PC-9 (cell line): ENCODE results near the gene DGKG. TPM values are rescaled to one million over a fixed set of nuclear protein-coding genes. Genes with fewer than 3 reads are reported as not detected.

Experiments used
- BruUV-seq: library from RNA; stranded (reverse); fragments of 400-500 nt; replicated peaks from 2 replicates; lab custom pipeline; 2021; lab: Mats Ljungman, UMichigan
- CTCF ChIA-PET: fragments of 300-600 bp; sonication (Branson Sonifier 250); formaldehyde crosslinking; loops from one replicate; lab custom pipeline; 2022; ENCODE audit warnings: antibody characterized with exemption; lab: Charles Lee
- POLR2A ChIA-PET: fragments of 300-600 bp; sonication (Branson Sonifier 250); formaldehyde crosslinking; loops from one replicate; lab custom pipeline; 2022; ENCODE audit warnings: antibody characterized with exemption; ENCODE audit not compliant: unreplicated experiment; lab: Charles Lee
- DNase-seq, 2 experiments: peaks; one replicate each; pipeline versions ENCODE4 v3.0.0 to v3.0.0-alpha.2; 2015 to 2022; ENCODE audit warnings: mixed read lengths in 1 of 2
- H2AFZ ChIP-seq: fragments of 200-600 bp; sonication (generic); 2 replicates; pipeline ENCODE4 v1.8.1; 2017; ENCODE audit warnings: antibody characterized with exemption
- H3F3A ChIP-seq: fragments of 200-600 bp; sonication (generic); 2 replicates; pipeline ENCODE4 v1.8.1; 2017; ENCODE audit warnings: antibody characterized with exemption, mild to moderate bottlenecking, low read depth; ENCODE audit not compliant: insufficient read depth
- H3K27ac ChIP-seq: fragments of 200-600 bp; sonication (generic); 2 replicates; pipeline ENCODE4 v1.6.1; 2016; ENCODE audit warnings: mixed run types
- H3K27me3 ChIP-seq: fragments of 200-600 bp; sonication (generic); 2 replicates; pipeline ENCODE4 v1.6.1; 2016; ENCODE audit warnings: low read depth, mixed run types; ENCODE audit not compliant: insufficient read depth
- H3K36me3 ChIP-seq: fragments of 200-600 bp; sonication (generic); 2 replicates; pipeline ENCODE4 v1.6.1; 2016; ENCODE audit warnings: low read depth, mixed run types
- H3K4me1 ChIP-seq: fragments of 200-600 bp; sonication (generic); replicated peaks from 2 replicates; pipeline ENCODE4 v1.6.1; 2016; ENCODE audit warnings: mixed run types; ENCODE audit not compliant: insufficient read depth
- H3K4me2 ChIP-seq: fragments of 200-600 bp; sonication (generic); 2 replicates; pipeline ENCODE4 v1.6.1; 2017; ENCODE audit warnings: mixed run types
- H3K4me3 ChIP-seq: fragments of 200-600 bp; sonication (generic); 2 replicates; pipeline ENCODE4 v1.6.1; 2016; ENCODE audit warnings: mixed run types
- H3K79me2 ChIP-seq: fragments of 200-600 bp; sonication (generic); 2 replicates; pipeline ENCODE4 v1.6.1; 2017; ENCODE audit warnings: low read depth, mixed run types
- H3K9me2 ChIP-seq: fragments of 200-600 bp; sonication (generic); 2 replicates; pipeline ENCODE4 v1.8.1; 2017; ENCODE audit warnings: mild to moderate bottlenecking; ENCODE audit not compliant: insufficient read depth
- H3K9me3 ChIP-seq: fragments of 200-600 bp; sonication (generic); 2 replicates; pipeline ENCODE4 v1.8.1; 2016; ENCODE audit warnings: low read depth; ENCODE audit not compliant: insufficient read depth
- H4K20me1 ChIP-seq: fragments of 200-600 bp; sonication (generic); 2 replicates; pipeline ENCODE4 v1.8.1; 2017; ENCODE audit not compliant: insufficient read depth
- EZH2 ChIP-seq: fragments of 200-600 bp; sonication (generic); IDR thresholded peaks from 2 replicates; pipeline ENCODE4 v1.8.0; 2017; ENCODE audit warnings: antibody characterized with exemption, low read depth
- intact Hi-C: fragments of 100-400 bp; cut with micrococcal nuclease; formaldehyde crosslinking; loops from one replicate; pipeline ENCODE4 v1.10.0; 2022; ENCODE audit not compliant: unreplicated experiment
- total RNA-seq: library from RNA; stranded (reverse); gene quantifications from 2 replicates; pipeline ENCODE4 v1.2.3, GENCODE V29; 2021
- TF ChIP-seq, protein P1 (sequence below): fragments of 200-600 bp; sonication (generic); conservative IDR thresholded peaks from 2 replicates; pipeline ENCODE4 v1.6.1; 2017; ENCODE audit warnings: mixed run types, antibody characterized with exemption, mild to moderate bottlenecking, moderate library complexity

DGKG gene
- total RNA-seq, 1 experiment from 2014 or later: 20.0 TPM

DNA sequence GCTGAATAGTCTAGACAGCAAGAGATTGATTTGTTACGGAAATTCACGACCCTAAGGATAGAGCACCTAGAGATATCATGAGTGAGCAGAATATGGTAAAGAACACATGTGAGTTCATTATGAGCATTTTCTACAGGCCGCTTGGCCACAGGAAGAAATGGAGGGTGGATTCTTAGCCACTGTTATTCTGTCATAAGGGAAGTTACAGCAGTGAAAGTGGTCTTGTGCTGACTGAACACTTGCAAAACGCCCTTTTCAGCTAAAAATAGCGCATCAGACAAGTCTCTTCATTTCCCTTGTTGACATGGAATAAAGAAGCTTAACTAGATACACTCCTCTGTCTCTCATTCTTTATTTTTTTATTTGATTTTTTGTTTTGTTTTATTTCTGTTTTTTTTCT lies 19.8 kb downstream of the DGKG start:
- Histone ChIP-seq H2AFZ (no peak overlapping the region), H3K4me3 (no peak overlapping the region), H3F3A (no peaks in the 10 kb centered on the region), H3K79me2 (no peaks in the 10 kb centered on the region), H3K4me2 (no peak overlapping the region), H3K9me3 (no peaks in the 10 kb centered on the region), H3K36me3 (no peaks in the 10 kb centered on the region), H3K4me1 (no peaks in the 10 kb centered on the region), H3K27ac (no peak overlapping the region), H4K20me1 (no peaks in the 10 kb centered on the region), H3K27me3 (peaks cover 38% of the 10 kb centered on the region; the same call in 1 of the 2 replicates), H3K9me2 (no peaks in the 10 kb centered on the region; the same call in 1 of the 2 replicates)
- ChIA-PET CTCF (no interaction called here), POLR2A (no interaction called here)
- TF ChIP-seq EZH2: no peak
- TF ChIP-seq, protein P1, sequence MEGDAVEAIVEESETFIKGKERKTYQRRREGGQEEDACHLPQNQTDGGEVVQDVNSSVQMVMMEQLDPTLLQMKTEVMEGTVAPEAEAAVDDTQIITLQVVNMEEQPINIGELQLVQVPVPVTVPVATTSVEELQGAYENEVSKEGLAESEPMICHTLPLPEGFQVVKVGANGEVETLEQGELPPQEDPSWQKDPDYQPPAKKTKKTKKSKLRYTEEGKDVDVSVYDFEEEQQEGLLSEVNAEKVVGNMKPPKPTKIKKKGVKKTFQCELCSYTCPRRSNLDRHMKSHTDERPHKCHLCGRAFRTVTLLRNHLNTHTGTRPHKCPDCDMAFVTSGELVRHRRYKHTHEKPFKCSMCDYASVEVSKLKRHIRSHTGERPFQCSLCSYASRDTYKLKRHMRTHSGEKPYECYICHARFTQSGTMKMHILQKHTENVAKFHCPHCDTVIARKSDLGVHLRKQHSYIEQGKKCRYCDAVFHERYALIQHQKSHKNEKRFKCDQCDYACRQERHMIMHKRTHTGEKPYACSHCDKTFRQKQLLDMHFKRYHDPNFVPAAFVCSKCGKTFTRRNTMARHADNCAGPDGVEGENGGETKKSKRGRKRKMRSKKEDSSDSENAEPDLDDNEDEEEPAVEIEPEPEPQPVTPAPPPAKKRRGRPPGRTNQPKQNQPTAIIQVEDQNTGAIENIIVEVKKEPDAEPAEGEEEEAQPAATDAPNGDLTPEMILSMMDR: no peak
- BruUV-seq: no TSS peak
- intact Hi-C loops: no loop called here
- DNase-seq: no peak

DNA sequence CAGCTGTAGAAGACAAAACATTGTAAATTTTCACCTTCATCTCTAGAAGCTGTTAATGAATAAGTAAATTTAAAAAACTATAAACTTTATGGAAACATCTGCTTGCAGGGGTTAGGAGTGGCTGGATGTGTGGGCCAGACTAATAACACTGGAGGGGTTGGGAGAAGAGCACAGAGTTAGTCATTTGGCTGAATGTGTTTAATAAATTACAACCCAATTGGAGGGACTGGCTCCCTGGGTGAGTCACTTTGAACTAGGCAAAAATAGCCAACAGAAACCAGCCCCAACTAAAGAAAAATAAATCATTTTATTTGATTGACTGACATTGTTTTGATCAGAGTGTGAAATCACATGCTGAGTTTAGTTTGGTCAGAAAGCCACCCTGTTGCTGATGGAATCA lies 21.8 kb downstream of the DGKG start:
- no TSS peak for BruUV-seq
- Histone ChIP-seq H4K20me1 (no peaks in the 10 kb centered on the region), H2AFZ (no peak overlapping the region), H3K4me3 (no peak overlapping the region), H3K9me3 (no peaks in the 10 kb centered on the region), H3K9me2 (no peaks in the 10 kb centered on the region; the same call in 1 of the 2 replicates), H3K79me2 (no peaks in the 10 kb centered on the region), H3F3A (no peaks in the 10 kb centered on the region), H3K36me3 (no peaks in the 10 kb centered on the region), H3K27ac (no peak overlapping the region), H3K4me2 (no peak overlapping the region), H3K27me3 (peaks cover 56% of the 10 kb centered on the region), H3K4me1 (no peaks in the 10 kb centered on the region)
- no peak for TF ChIP-seq EZH2
- TF ChIP-seq, protein P1: no peak
- intact Hi-C loops: no loop called here
- DNase-seq: no peak
- CTCF ChIA-PET: no interaction called here
- POLR2A ChIA-PET: no interaction called here

DNA sequence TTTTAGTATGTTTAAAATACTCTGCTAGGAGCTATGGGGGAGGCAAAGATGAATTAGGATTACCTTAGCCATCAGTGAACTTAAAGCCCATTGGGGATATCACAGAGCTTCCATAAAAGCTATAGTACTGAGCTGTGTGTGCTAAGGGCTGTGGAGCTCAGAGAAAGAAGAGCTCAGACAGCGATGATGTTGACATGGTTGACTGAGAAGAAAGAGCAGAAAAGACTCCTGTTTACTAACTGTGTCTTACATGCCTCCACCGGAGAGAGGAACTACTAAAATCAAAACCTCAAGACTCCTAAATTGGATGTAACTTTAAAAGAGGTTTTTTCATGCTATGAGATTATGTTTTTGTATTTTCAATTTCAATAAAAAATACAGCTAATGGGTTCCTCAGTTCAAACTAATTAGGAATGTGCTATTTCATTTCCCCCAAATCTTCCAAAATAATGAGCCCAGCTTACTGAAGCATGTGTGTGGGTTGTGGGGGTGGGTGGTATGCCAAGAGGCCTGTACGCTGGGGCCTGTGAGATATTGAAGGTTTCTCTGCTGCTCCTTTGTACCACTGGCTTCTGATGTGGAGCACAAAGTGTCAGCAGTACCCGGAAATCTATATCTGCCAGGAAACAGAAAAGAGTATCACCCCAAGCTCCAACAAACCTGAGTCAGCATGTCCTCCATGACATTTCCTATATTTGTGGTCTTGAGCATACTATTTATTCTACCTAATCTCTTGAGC lies 22.7 kb downstream of the DGKG start:
- peaks cover 63% of the 10 kb centered on the region for H3K27me3 ChIP-seq
- no TSS peak for BruUV-seq
- CTCF ChIA-PET: no interaction called here
- H3K4me2 ChIP-seq: no peak overlapping the region
- no peak overlapping the region for H3K27ac ChIP-seq
- H3K79me2 ChIP-seq: no peaks in the 10 kb centered on the region
- POLR2A ChIA-PET: no interaction called here
- H3K4me1 ChIP-seq: no peaks in the 10 kb centered on the region
- DNase-seq: no peak
- H3F3A ChIP-seq: no peaks in the 10 kb centered on the region
- no peak overlapping the region for H3K4me3 ChIP-seq
- intact Hi-C loops: no loop called here
- TF ChIP-seq, protein P1: no peak
- no peak for TF ChIP-seq EZH2
- no peak overlapping the region for H2AFZ ChIP-seq
- H3K9me2 ChIP-seq: no peaks in the 10 kb centered on the region
- no peaks in the 10 kb centered on the region for H3K9me3 ChIP-seq
- H3K36me3 ChIP-seq: no peaks in the 10 kb centered on the region
- no peaks in the 10 kb centered on the region for H4K20me1 ChIP-seq
